Hepatocyte (in vitro differentiated cells): Measurements from ENCODE around the gene LHX1.

Source experiments
- CTCF ChIP-seq: fragments of 200-600 bp; sonication (generic); IDR thresholded peaks from 2 replicates; pipeline ENCODE4 v1.5.1; 2016; ENCODE audit warnings: antibody characterized with exemption, mild to moderate bottlenecking; ENCODE audit not compliant: poor library complexity
- EZH2 ChIP-seq: fragments of 200-600 bp; sonication (generic); IDR thresholded peaks from 2 replicates; pipeline ENCODE4 v1.6.1; 2016; ENCODE audit warnings: antibody characterized with exemption, mild to moderate bottlenecking, borderline replicate concordance

GRCh38 chr17:36978810-36979564, 41.7 kb downstream of the LHX1 start:
- no peak for TF ChIP-seq CTCF
- no peak for TF ChIP-seq EZH2
